Mesendoderm (in vitro differentiated cells): ENCODE measurements around the gene TMEM191B.
"Not testable (repeated sequence)": the region's sequence is repeated elsewhere in the genome, so short reads cannot be mapped to it uniquely, and the experiment has no call there.

Source experiments
- DNase-seq: peaks from one replicate; pipeline ENCODE4 v3.0.0; 2013
- H2AK5ac ChIP-seq: 2 replicates; pipeline ENCODE4 v1.6.1; 2013; ENCODE audit warnings: low read length, inconsistent platforms
- H2BK120ac ChIP-seq: 2 replicates; pipeline ENCODE4 v1.6.1; 2013; ENCODE audit warnings: low read depth, mild to moderate bottlenecking, low read length, moderate library complexity, mixed read lengths
- H2BK15ac ChIP-seq: replicated peaks from 2 replicates; pipeline ENCODE4 v1.6.1; 2013; ENCODE audit warnings: low read depth, mild to moderate bottlenecking, moderate library complexity
- H2BK5ac ChIP-seq: 2 replicates; pipeline ENCODE4 v1.6.1; 2013; ENCODE audit warnings: low read length, inconsistent platforms
- H3K18ac ChIP-seq: 2 replicates; pipeline ENCODE4 v1.6.1; 2013; ENCODE audit warnings: mild to moderate bottlenecking, low read length, mixed read lengths
- H3K23ac ChIP-seq: one replicate; pipeline ENCODE4 v1.6.1; 2013; ENCODE audit warnings: low read length
- H3K27ac ChIP-seq: 2 replicates; pipeline ENCODE4 v1.5.1; 2013; ENCODE audit warnings: low read depth, mild to moderate bottlenecking, inconsistent platforms, low read length, moderate library complexity
- H3K27me3 ChIP-seq: 2 replicates; pipeline ENCODE4 v1.6.1; 2013; ENCODE audit warnings: low read length, control low read depth, mild to moderate bottlenecking, inconsistent platforms; ENCODE audit not compliant: insufficient read depth, poor library complexity
- H3K36me3 ChIP-seq: 2 replicates; pipeline ENCODE4 v1.6.1; 2013; ENCODE audit warnings: low read length, inconsistent platforms; ENCODE audit not compliant: control insufficient read depth, insufficient read depth
- H3K4ac ChIP-seq: one replicate; pipeline ENCODE4 v1.6.1; 2013; ENCODE audit warnings: low read depth, mild to moderate bottlenecking, low read length, moderate library complexity
- H3K4me1 ChIP-seq: 2 replicates; pipeline ENCODE4 v1.6.1; 2013; ENCODE audit warnings: low read depth, low read length, inconsistent platforms; ENCODE audit not compliant: control insufficient read depth
- H3K4me2 ChIP-seq: 2 replicates; pipeline ENCODE4 v1.6.1; 2013; ENCODE audit warnings: low read length
- H3K4me3 ChIP-seq: 2 replicates; pipeline ENCODE4 v1.5.1; 2013; ENCODE audit warnings: mild to moderate bottlenecking, low read length
- H3K56ac ChIP-seq: one replicate; pipeline ENCODE4 v1.6.1; 2013; ENCODE audit warnings: low read length
- H3K79me1 ChIP-seq: 2 replicates; pipeline ENCODE4 v1.6.1; 2013; ENCODE audit warnings: low read length, inconsistent platforms
- H3K79me2 ChIP-seq: 2 replicates; pipeline ENCODE4 v1.6.1; 2013; ENCODE audit warnings: mild to moderate bottlenecking, low read length; ENCODE audit not compliant: control insufficient read depth, insufficient read depth
- H3K9ac ChIP-seq: 2 replicates; pipeline ENCODE4 v1.6.1; 2013; ENCODE audit warnings: low read length, inconsistent platforms
- H4K5ac ChIP-seq: one replicate; pipeline ENCODE4 v1.6.1; 2013; ENCODE audit warnings: low read length
- H4K8ac ChIP-seq: one replicate; pipeline ENCODE4 v1.6.1; 2013; ENCODE audit warnings: low read depth, mild to moderate bottlenecking, control low read depth, low read length, moderate library complexity
- WGBS: extraction: QIAGEN DNeasy Blood & Tissue Kit; methylation state at CpG from one replicate; pipeline ENCODE4 v1.1.7; 2013; ENCODE audit warnings: low lambda C conversion rate, missing lambda C conversion rate; ENCODE audit not compliant: insufficient coverage; ENCODE audit errors: extremely low coverage; 5-methylcytosine and 5-hydroxymethylcytosine counted together

TMEM191B gene

DNA sequence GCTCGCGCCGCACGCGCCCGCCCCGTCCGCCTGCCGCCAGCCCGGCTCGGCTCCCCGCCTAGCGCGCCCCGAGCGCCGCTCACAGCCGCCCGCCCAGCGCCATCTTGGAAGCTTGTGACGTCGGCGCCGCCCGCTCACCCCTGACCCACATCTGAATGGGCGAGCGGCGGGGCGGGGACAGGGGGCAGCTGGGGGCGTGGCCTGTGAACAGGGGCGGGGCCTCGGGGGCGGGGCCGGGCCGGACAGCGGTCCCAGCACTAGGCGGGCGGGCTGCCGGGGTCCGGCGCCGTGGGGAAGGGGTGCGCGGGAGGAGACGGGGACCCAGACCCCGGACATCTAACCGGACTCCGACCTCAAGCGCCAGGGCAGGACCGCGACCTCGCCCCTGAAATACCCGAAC is 50.2 kb downstream of the TMEM191B start:
- not testable (repeated sequence) for H3K27ac ChIP-seq, H4K5ac ChIP-seq, H2BK120ac ChIP-seq, H3K4ac ChIP-seq, H2BK15ac ChIP-seq, H4K8ac ChIP-seq, H2AK5ac ChIP-seq, H3K4me3 ChIP-seq, H3K4me1 ChIP-seq, H2BK5ac ChIP-seq, H3K79me1 ChIP-seq, H3K4me2 ChIP-seq, H3K56ac ChIP-seq, H3K18ac ChIP-seq, H3K23ac ChIP-seq, H3K79me2 ChIP-seq, H3K27me3 ChIP-seq, DNase-seq, H3K9ac ChIP-seq, H3K36me3 ChIP-seq
- no CpG with 5 or more reads among the region's 53 CpGs for WGBS
